GM21825 (cell line): ENCODE data around the gene NEK3.
"Not testable (repeated sequence)": the region's sequence is repeated elsewhere in the genome, so short reads cannot be mapped to it uniquely, and the experiment has no call there.

Experiments
- ATAC-seq: cut with Tn5 transposase; IDR thresholded peaks from one replicate; pipeline ENCODE4 v1.9.1; 2021; ENCODE audit warnings: mild to moderate bottlenecking, moderate library complexity; ENCODE audit not compliant: unreplicated experiment

NEK3 gene

DNA sequence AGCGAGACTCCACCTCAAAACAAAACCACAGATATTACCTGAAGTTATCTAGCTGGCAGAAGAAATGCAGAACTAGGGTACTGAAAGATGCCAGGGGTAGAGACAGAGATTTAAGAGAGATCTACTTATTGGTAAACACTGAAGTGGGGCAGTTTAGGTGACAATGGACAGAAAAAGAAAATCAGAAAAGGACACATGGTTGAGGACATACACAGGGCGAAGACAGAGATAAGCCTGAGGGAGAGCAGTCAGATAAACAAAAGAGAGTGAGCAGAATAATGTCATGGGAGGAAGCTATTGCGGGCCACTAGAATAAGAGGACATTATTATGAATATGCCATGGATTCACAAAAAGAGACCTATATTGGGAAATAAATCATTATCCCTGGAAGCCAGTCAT, 33.9 kb downstream of the NEK3 start:
- ATAC-seq = no peak

DNA sequence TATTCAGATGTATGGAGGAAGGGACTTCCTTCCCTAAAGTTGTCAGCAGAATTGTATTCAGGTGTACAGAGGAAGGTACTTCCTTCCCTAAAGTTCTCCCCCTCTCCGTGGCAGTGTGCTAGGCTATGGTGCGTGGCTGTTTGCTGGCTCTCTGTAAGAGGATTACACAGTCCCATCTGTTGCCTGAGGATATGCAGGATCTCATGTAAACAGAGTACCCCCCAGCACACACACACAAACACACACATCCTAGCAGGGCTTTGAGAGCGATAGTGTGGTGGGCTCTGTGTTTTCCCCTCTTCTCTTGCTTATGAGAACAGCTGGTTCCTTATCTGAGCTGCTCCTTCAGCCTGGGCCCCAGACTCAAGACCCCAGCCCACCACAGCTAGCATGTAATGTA, 40.8 kb downstream of the NEK3 start:
- no peak for ATAC-seq

DNA sequence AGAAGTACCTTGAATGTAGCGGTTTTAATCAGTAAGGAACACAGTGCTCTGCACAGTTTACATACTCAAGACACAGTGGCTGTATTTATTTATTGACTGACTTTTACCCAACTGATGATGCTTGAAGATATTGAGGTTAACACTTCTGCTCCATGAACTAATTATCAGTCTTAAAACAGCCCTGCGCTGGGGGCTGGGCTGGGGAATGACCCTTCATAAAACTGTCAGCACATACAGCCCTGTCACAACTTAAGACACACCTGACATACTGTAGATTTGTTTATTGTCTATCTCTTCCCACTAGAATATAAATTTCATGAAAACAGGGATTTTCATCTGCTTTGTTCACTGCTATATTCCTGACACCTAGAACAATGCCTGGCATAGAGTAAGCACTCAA, 41.3 kb downstream of the NEK3 start:
- ATAC-seq = no peak

DNA sequence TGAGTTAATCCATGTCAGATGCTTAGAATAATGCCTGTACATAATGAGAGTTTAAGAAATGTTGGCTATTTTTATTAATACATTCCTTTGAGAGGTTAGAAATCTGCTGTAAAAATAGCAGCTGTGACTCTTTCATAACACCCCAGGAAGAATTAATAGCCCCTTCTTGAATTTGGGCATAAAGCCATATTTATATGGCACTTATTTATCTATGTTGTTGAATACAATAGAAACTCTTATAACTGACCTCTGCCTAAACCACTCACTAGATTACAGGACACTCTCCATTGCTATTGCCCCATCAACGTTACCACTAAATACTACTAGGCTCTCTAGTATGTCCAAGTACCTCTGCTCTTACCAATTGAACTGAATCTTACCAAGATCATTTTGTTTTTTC, 46.8 kb downstream of the NEK3 start:
- no peak for ATAC-seq

DNA sequence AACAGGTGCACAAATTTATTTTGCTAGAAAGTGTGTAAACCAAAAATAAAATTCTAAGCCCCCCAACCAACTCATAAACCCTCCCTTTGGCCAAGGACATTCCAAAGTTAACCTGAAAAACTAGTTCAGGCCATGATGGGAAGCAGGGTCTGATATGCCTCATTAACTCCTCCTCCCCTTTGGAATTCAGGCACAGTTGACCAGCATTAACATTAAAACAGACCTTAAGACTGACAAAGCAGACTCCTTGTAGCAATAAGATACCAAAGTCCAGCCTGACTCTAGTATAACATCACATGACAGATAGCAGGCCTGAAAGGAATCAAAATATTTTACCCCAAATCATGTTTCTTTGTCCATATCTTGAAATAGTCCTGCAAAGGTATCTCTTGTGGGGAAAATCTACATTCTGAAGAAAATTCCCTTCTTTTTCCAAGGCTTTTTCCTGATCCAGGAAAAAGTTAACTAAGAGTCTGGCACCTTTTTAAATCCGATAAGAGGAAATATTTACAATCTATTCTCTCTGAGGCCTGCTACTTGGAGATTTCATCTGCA, 50.2 kb downstream of the NEK3 start:
- no peak for ATAC-seq

DNA sequence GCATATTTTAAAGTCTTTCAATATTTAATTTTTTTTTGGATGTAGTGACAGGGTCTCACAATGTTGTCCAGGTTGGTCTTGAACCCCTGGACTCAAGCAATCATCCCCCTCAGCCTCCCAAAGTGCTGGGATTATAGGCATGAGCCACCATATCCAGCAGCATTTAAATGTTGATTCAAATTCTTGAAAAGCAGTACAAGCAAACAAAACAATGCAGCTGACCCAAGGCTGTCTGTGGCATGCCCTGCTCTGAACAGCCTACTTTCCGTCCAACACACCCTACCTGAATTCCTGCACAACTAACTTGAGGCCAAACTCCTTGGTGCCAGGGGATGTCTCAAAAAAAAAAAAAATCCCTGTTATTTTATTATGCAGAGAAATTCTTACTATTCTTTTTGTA, 53.6 kb downstream of the NEK3 start:
- ATAC-seq = no peak

DNA sequence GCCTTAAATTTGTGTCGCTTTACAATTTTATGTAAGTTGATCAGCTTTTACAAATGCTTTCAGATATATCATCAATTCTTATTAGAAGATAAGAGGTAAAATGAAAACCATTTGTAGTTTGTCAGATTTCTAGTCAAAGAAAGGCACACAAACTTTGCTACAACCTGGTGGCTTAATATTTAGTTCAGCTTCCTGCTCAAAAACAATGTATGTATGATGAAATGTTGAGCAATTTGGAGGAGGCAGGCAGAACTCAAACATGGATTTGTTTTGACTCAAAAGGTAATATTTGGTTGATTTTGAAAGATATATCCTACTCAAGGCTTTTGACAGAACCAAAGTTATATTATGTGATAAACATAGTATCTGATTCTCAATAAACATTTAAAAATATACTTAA, 54.8 kb downstream of the NEK3 start:
- ATAC-seq = no peak

DNA sequence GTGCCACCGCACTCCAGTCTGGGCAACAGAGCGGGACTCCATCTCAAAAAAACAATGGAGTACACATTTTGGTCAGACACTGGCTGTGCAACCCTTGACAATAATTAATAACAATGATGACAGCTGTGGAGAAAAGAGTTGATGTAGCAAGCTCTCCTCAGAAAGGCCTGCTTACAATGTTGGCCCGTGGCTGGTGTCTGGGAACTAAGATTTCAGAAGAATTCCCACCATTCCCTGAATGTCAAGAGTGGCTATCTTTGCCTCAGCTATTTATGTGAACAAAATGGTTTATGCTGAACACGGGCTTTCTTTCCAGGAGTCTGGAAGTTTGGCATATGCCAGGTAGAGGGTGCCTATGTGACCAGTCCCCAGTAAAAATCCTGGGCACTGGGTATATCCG, 56.0 kb downstream of the NEK3 start:
- no peak for ATAC-seq

DNA sequence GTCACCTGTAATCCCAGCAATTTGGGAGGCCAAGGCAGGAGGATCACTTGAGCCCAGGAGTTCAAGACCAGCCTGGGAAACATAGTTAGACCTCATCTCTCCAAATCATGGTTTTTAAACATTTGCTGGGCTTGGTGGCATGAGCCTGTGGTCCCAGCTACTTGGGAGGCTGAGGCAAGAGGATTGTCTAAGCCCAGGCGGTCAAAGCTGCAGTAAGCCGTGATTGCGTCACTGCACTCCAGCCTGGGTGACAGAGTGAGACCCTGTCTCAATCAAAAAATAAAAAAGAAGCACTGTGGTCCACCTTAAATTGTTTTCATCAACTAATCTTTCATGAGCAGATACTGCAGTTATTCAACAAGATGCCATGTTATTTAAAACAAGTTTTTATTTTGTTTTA, 57.0 kb downstream of the NEK3 start:
- not testable (repeated sequence) for ATAC-seq

DNA sequence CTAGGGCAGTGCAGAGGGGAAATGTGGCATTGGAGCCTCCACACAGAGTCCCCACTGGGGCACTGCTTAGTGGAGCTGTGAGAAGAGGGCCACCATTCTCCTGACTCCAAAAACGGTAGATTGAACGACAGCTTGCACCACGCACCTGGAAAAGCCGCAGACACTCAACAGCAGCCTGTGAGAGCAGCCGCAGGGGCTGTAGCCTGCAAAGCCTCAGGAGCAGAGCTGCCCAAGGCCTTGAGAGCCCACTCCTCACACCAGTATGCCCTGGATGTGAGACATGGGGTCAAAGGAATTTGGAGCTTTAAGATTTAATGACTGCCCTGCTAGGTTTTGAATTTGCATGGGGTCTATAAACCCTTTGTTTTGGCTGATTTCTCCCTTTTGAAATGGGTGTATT, 62.2 kb downstream of the NEK3 start:
- no peak for ATAC-seq

DNA sequence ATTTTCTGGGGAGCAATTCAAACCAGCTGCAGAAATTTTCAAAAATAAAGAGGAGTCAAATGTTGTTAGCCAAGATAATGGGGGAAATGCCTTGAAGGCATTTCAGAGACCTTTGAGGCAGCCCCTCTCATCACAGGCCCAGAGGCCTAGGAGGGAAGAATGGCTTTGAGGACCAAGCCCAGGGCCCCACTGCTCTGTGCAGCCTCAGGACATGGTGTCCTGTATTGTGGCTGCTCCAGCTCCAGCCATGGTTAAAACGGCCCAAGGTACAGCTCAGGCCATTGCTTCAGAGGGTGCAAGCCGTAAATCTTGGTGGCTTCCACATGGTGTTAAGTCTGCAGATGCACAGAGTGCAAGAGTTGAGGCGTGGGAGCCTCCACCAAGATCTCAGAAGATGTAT, 62.6 kb downstream of the NEK3 start:
- ATAC-seq = no peak

DNA sequence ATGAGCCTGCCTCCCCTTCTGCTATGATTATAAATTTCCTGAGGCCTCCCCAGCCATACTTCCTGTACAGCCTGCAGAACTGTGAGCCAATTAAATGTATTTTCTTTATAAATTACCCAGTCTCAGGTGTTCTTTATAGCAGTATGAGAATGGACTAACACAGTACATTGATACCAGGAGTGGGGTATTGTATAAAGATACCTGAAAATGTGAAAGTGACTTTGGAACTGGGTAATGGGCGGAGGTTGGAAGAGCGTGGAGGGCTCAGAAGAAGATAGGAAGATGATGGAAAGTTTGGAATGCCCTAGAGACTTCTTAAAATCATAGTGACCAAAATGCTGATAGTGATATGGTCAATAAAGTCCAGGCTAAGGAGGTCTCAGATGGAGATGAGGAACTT, 63.3 kb downstream of the NEK3 start:
- no peak for ATAC-seq

DNA sequence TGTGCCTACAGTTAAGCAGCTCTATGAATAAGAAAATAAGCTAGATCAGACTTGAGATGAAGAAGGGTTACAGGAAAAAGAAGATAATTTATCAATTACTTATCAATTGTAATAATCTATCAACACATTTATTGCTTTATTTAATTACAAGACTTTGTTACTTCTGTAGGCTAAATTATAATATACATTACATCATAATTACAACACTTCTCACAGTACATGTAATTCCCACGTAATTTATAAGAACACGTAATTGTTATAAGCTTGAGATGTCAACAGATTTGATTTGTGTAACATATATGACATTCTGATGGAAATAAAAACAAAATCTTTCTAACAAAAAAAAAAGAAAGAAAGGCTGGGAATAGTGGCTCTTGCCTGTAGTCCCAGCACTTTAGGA, 67.3 kb downstream of the NEK3 start:
- ATAC-seq = no peak

DNA sequence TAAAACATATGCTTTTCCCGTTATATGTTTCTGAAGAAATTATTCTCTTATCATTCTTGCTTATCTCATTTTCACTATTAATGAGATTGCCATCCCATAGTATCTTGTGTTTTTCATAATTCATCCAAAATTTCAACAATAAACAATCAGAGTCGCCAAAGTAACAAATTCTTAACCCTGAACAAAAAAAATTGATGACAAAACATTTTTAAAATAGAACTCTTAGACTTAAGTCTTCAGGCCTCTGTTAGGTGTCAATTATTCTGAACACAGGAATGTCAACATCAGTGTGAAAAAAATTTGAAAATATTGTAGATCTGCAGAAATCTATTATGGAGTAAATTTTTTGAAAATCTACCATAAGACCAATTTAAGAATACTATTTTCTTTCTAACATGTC, 67.9 kb downstream of the NEK3 start:
- ATAC-seq = no peak

DNA sequence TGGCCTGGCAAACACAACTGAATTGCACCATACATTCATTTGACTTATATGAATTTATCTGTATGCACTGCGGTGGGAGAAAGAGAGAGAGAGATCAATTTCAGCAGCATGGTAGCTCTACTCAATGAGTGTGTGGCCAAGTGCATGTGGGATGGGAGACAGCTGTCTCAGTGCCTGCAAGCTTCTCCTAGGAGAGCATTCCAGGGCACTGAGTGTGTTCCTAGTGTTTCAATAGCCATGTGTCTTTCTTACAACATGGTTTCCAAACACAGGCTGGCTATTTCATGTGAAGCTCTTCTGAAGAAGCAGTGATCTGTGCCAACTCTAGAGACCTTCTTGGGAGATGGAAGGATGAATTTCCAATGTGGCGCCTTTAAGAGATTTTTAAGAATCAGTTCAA, 74.0 kb downstream of the NEK3 start:
- ATAC-seq = no peak

DNA sequence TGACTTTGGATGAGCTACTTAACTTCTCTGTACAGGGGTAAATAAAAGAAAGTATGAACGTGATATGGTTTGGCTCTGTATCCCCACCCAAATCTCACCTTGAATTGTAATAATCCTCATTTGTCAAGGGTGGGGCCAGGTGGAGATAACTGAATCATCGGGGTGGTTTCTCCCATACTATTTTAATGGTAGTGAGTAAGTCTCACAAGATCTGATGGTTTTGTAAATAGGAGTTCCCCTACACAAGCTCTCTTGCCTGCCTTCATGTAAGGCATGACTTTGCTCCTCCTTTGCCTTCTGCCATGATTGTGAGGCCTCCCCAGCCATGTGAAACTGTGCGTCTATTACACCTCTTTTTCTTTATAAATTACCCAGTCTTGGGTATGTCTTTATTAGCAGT, 74.4 kb downstream of the NEK3 start:
- ATAC-seq = not testable (repeated sequence)
